Fibroblast of mammary gland (primary cell): ENCODE measurements around the gene MAGEH1.
"Not testable (repeated sequence)": the region's sequence is repeated elsewhere in the genome, so short reads cannot be mapped to it uniquely, and the experiment has no call there.

Source experiments
- DNase-seq: peaks from one replicate; pipeline ENCODE4 v3.0.0-alpha.2; 2010; ENCODE audit warnings: low read depth
- H3K4me3 ChIP-seq: 2 replicates; pipeline ENCODE4 v1.5.1; 2011; ENCODE audit warnings: low read depth, mild to moderate bottlenecking, low read length, moderate library complexity; ENCODE audit not compliant: control insufficient read depth
- TF ChIP-seq, protein P1 (sequence below): conservative IDR thresholded peaks from 2 replicates; pipeline ENCODE4 v1.5.1; 2011; ENCODE audit warnings: low read depth, low read length, inconsistent platforms; ENCODE audit not compliant: control insufficient read depth, insufficient read depth

The MAGEH1 gene

GRCh38 chrX:55479956-55480355, 28.0 kb downstream of the MAGEH1 start:
- DNase-seq, H3K4me3 ChIP-seq: not testable (repeated sequence)

- TF ChIP-seq, protein P1, sequence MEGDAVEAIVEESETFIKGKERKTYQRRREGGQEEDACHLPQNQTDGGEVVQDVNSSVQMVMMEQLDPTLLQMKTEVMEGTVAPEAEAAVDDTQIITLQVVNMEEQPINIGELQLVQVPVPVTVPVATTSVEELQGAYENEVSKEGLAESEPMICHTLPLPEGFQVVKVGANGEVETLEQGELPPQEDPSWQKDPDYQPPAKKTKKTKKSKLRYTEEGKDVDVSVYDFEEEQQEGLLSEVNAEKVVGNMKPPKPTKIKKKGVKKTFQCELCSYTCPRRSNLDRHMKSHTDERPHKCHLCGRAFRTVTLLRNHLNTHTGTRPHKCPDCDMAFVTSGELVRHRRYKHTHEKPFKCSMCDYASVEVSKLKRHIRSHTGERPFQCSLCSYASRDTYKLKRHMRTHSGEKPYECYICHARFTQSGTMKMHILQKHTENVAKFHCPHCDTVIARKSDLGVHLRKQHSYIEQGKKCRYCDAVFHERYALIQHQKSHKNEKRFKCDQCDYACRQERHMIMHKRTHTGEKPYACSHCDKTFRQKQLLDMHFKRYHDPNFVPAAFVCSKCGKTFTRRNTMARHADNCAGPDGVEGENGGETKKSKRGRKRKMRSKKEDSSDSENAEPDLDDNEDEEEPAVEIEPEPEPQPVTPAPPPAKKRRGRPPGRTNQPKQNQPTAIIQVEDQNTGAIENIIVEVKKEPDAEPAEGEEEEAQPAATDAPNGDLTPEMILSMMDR: no peak
- no peak overlapping the region for H3K4me3 ChIP-seq
- DNase-seq: no peak
Measured at GRCh38 chrX:55480390-55481062, 28.6 kb downstream of the MAGEH1 start.

GRCh38 chrX:55484948-55485347, 33.0 kb downstream of the MAGEH1 start:
- TF ChIP-seq, protein P1: no peak
- no peak overlapping the region for H3K4me3 ChIP-seq
- DNase-seq: no peak

DNA sequence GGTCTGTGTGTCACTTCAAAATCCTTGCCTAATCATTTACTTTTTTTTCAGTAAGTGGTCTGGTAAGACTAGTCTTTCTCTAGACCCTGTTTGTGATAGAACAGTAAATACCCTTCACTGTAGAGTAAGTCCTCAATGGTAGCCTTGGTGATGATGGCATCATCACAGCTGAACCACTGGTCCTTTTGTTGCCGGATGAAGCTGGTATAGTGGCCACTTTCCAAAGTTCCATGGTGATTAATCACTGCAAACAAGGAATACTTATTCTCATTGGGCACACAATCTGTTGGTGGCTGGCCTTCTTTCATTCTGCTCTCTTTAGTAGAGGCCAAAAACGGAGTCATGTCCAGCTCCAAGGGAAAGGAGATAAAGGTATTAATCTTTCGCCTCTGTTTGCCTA, 34.8 kb downstream of the MAGEH1 start:
- H3K4me3 ChIP-seq: no peak overlapping the region
- DNase-seq: no peak
- TF ChIP-seq, protein P1: no peak

- TF ChIP-seq, protein P1: no peak
- H3K4me3 ChIP-seq: no peak overlapping the region
- no peak for DNase-seq
Measured at GRCh38 chrX:55487143-55487542, 35.2 kb downstream of the MAGEH1 start.

DNA sequence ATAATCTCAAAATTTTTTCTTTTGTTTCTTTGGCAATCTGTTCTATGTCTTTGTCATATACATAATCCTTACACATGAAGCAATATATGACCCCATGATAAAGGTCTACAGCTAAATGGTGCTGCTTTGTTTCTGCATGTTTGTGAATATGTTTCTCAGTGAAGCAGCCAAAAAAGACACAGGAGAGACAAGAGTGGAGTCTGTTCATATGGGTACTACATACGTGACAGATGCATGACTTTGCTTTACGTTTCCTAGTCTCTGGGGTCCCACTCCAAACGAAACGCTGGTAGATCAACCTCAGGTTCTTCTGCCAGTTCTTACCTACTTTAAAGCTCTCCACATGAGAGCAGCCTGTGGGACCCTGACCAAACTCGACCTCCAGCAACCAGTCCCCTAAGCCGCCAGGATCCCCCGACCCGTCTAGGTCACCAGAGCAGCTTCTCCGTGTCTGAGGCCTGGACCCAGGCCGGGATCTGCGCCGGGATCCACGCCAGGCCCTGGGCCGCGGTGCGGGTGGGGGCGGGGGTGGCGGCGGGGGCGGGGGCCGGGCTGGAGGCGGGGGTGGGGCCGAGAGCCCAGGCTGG, 36.2 kb downstream of the MAGEH1 start:
- TF ChIP-seq, protein P1: no peak
- DNase-seq: no peak
- H3K4me3 ChIP-seq: peak overlapping the region; percentile 15

- peak; percentile 59 for DNase-seq
- TF ChIP-seq, protein P1: no peak
- peak overlapping the region; percentile 65 for H3K4me3 ChIP-seq
Measured at GRCh38 chrX:55488593-55489313, 36.8 kb downstream of the MAGEH1 start.
